ENCODE measurements around the gene L2HGDH.

DNA sequence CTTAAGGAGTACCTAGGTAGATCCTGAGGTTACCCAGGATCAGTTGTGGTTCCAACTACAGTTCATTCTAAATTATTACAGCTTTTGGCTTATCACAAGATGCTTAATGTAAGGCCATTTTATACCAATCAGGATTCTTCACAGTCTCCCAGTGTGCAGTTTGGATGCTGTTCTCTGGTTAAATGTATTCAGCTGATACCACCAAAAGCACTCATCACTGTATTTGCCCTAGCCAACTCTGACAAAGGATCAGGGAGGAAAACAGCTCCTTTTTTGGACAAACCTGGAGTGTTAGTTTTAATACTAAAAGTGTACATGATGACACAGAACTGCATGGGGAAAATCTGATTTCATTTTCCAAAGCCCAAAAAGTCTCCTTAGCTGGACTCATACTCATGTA lies 19.6 kb upstream of the L2HGDH start:
- TF ChIP-seq, protein P1, sequence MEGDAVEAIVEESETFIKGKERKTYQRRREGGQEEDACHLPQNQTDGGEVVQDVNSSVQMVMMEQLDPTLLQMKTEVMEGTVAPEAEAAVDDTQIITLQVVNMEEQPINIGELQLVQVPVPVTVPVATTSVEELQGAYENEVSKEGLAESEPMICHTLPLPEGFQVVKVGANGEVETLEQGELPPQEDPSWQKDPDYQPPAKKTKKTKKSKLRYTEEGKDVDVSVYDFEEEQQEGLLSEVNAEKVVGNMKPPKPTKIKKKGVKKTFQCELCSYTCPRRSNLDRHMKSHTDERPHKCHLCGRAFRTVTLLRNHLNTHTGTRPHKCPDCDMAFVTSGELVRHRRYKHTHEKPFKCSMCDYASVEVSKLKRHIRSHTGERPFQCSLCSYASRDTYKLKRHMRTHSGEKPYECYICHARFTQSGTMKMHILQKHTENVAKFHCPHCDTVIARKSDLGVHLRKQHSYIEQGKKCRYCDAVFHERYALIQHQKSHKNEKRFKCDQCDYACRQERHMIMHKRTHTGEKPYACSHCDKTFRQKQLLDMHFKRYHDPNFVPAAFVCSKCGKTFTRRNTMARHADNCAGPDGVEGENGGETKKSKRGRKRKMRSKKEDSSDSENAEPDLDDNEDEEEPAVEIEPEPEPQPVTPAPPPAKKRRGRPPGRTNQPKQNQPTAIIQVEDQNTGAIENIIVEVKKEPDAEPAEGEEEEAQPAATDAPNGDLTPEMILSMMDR (IDR thresholded peaks at IDR 0.05; ENCODE audit: poor library complexity): no peak
- no peak for TF ChIP-seq EZH2 (IDR thresholded peaks at IDR 0.05; ENCODE audit: borderline replicate concordance)
- no peak for TF ChIP-seq EZH2phosphoT487 (IDR thresholded peaks at IDR 0.05; ENCODE audit: low read depth, severe bottlenecking, unreplicated experiment)

Measured in hepatocyte (in vitro differentiated cells).